CD4-positive, alpha-beta T cell treated with Interleukin-17A for 4 hours (primary cell): ENCODE data around the gene CPE.
"Not testable (repeated sequence)": the region's sequence is repeated elsewhere in the genome, so short reads cannot be mapped to it uniquely, and the experiment has no call there.

ENCODE experiments used
- DNase-seq: peaks from one replicate; pipeline ENCODE4 v3.0.0-alpha.2; 2020; ENCODE audit warnings: mixed read lengths

Gene CPE

DNA sequence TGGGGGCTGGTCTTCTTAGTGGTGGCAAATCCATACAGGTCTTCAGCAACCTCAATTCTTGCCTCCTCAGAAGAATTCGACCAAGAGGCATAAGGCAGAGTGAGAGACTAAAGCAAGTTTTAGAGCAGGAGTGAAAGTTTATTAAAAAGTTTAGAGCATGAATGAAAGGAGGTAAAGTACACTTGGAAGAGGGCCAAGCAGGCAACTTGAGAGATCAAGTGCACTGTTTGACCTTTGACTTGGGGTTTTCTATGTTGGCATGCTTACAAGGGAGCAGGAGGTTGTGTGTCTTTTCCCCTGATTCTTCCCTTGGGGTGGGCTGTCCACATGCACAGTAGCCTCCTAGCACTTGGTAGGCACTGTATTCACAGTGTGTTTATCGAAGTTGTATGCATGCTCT is 91.2 kb downstream of the CPE start:
- DNase-seq = no peak

DNA sequence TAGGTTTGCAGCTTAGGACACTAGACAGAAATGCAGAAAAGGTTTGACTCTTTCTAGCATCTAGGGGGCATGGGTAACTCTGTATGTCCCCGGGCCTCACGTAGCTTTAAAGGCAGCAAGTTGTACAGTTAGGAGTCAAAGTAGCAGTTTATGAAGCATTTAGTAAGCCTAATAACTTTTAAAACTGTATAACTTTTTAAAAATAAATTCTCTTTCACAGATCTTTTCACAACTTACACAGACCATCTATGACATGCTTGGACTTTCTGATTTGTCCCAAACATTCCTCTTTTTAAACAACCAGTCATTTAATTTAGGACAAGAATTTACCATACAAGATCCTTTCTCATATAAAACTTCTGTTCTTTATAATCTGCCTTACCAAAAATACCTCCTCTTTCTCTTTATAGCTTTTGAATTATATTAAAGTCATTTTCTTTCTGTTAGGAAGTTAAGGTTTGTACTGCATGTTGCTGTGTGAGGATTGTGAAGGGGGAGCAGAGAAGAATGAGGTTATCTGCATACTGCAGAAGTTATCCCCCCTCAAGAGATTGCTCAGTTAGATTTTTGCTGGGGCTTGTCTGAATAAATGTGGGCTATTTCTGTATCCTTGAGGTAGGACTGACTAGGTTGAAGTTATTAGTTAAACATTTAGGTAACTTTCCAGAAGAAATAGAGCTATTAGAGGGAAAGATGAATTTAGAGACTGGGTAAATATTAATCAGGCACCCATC is 94.3 kb downstream of the CPE start:
- DNase-seq = no peak

DNA sequence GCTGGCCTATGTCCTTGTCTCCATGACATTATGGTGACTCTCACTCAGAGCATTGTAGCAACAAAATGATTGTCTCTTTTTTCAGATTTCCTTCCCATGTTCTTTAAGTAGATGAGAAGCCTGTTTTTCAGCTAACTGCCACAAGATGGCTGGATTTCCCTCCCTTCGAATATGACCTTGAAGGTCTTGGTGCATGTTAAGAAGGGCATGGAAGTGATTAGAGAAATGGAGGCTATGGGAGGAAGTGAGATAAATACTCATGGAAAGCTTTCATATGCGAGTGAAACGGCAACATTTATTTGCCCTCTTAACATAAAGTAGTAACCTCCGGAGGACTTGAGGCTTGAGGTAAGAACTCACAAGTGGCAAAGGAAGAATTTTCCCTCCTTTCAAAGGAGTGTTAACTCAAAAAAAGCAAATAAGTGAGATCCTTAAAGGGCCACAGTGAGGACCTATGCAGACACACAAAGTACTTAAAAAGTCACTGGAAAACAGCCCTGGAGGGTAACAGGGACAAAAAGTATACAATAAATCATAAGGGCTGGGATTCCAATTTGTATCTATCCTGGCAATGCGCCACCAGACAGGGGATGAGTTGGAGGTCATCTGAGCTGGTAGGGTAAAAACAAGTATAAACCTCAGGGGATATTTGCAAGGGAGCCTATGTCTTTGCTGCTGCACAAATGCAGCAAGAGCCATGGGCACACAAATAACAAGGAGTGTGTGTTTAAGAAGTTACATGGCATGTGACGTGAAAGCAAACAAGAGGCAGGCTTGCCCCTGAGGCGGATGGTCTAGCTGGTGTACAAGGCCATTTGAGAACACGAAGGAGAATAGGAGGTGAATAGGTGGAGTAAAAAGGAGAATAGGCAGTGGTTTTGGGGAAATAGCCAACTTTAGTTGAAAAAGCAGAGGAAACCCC is 96.2 kb downstream of the CPE start:
- no peak for DNase-seq

DNA sequence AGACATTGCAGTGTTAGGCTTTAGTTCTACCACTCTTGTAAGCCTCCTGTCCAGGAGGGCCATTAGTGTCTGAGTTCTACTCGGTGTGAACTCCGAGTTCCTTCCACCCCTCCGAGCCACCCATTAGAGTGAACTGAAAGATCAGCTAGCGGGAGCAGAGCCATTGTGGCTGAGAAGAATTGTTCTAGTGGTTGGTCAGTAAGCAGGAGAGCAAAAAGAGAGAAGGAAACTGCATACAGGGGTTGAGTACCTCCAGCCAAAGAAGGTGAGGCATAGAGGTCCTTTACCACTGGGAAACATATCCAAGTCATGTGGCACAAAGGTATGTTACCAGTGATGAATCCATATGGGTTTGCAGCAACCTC is 96.9 kb downstream of the CPE start:
- no peak for DNase-seq

DNA sequence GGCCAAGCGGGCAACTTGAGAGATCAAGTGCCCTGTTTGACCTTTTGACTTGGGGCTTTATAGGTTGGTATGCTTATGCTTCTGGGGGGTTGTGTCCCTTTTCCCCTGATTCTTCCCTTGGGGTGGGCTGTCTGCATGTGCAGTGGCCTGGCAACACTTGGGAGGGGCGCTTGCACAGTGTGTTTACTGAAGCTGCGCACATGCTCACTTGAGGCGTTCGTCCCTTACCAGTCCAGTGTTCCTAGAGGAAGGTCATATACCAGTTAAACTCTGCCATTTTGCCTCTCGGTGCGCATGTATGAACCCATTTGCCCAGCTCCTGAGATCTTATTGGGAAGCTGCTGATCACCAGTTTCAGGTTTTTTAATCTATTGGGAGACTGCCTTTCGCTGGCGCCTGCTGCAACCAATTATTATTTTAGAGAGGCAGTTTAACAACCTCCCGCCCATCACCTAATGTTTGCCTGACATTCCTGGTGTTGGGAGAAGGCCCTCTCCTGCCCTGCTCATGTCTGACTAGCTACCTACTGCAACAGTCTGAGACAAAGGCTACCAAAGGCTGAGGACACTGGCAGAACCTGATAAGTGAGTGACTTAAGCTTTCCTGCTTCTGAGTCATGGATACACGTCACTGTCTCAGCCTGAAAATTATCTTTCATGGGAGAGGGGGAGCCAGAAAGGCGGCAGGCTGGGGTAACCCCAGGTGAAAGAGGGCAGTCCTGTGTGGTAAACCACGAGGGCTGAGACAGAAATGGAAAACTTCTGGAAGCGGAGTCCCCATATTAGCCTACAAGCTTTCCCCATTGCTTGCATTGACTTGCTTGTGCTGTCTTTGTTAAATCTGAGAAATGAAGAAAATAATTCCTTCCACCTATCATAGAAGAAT is 97.6 kb downstream of the CPE start:
- no peak for DNase-seq

DNA sequence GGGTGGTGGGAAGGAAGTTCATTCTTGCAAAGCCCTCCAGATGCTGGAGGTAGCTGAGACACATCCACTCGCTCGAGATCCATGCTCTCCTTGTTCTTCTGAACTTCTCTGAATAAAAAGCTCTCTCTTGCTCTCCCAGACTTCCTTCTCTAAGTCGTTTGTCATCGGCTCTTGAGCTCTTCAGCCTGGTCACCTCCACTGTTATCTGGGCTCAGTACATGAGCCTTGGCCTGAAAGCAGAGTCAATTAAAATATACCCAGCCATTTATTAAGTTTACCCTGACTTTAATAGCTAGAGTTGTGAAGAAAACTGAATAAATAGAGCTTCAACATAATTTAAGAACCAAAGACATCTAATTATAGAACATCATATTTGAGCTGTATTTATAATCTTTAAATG is 99.0 kb downstream of the CPE start:
- no peak for DNase-seq

DNA sequence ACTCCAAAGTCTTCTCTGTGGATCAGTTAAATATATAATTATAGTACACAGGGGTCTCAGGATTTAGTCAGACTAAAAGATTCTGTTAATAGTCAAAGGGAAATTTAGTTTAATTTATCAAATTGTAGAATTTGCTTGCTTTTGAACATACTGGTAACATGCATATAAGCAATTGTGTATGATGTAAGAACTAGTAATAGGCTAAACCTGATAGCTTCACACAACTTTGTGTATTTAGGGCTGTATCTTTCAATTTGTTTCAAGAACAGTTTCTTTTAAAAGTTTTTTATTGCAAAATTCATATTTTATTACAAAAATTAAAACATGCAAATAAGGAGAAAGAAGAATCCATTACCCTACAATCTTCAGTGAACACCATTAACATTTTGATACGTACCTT is 99.5 kb downstream of the CPE start:
- DNase-seq = no peak

DNA sequence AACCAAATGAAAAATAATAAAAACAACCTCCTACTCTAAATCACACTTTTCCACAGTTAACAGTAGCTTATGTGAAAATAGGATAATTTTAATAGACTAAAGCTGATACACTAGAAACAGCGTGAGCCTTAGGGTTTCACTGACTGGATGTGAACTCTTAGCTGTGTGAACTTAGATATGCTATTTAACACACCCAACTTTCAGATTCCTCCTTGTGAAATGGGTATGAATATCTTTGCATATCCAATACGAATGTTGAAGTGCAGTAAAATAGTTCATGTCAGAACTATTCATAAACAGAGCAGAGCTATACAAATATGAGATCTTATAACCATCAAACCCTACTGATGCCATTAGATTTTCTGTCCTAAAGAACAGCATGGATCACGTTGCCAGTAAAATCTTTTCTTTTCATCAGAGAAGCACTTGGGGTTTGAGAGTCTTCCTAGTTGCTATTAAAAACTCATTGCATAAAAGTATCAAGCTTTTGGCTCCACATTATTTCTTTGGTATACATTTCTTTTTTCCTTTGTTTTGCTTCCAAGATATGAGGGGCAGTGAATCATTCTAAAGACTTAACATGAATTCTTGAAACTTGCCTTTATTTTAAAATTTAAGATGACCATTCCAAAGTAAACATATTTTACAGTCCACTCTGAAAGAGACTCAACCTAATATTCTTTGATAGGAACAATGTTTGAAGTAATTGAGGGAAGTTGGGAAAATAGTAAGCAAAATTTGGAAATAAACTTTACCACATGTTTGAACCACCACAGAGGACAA is 102.4 kb downstream of the CPE start:
- DNase-seq = no peak

DNA sequence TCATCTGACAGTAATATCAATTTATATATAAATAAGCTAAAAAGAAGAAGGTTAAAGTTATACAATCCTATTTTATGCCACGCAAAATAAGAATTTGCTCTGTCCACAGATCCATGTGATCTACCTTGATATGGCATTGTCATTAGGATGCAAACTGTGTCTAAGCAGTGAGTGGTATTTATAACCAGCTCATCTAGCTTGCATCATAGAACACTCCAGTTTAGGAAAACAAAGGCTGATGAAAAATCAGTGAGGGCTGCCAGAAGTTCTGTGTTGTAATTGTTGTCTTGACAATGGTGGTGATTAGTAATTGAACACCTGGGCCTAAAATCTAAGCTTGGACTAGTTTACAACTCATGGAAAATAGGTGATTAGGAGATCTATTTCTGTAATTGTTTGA is 111.0 kb downstream of the CPE start:
- DNase-seq = no peak

DNA sequence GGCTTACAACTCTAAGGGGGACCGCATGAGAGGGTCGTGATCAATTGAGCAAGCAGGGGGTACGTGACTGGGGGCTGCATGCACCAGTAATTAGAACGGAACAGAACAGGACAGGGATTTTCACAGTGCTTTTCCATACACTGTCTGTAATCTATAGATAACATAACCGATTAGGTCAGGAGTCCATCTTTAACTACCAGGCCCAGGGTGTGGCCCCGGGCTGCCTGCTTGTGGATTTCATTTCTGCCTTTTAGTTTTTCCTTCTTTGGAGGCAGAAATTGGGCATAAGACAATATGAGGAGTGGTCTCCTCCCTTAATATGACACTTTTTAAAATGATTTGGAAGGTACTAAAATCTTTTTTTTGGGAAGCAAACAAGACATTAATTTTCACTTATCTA is 113.8 kb downstream of the CPE start:
- not testable (repeated sequence) for DNase-seq

DNA sequence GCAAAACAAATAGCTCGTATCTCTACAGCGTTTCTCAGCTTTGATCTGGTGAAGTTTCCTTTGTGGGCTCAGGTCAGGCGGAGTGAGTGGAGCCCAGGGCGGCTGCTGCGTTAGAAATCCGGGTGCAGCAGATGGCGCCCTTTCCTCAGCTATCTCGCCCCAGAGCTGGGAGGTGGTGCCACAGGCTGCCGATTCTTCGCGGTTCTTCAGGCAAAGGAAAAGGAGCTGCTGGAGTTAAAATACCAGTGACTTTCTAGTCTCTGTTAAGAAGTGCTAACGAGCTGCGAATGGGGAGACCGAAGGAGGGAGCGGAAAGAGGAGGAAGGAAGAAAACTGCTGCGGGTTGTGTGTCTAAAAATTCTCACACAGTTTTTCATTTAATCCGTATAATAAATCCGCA is 114.6 kb downstream of the CPE start:
- peak; percentile 63 for DNase-seq

DNA sequence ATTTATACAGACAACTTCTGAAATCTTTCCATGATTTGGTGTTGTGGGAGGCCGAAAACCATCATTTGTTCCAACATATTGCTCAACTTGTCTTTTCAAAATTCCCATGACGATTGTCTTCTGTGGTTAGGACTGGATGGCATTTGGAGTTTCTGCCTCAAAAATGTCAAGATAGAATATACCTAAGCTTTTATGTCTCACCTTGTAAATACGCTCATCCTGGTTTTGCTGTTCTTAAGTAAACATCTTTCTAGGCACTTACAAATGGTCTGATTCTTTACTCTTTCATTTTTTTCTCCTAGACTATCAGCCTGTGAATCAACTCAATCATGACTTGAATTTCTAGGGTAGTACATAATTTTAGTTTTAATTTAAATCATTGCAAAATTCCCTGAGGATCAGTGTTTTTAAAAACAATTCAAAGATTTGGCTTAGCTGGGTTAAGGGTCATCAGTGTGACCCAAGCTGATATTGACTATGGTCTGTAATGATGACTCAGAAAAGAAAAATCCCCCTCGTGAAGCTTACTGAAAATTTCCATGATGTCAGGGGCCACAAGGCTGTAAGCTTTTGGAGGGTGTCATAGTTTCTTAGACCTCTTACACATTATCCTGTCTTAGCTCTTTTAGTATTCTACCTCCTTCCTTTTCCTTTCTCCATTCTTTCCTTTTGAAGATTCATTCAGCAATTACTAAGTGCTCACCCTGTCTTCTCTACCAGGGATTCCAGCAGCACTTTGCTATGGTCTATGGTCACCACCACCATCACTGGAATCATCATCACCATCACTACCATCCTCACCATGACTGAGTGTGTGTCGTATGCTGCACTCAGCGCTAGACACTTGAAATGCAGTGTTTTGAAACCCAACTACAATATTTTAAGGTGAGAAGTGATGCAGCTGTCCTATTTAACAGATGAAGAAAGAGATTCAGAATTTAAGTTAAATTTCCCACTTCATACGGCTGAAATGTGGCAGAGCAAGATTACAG is 124.4 kb downstream of the CPE start:
- DNase-seq = no peak

DNA sequence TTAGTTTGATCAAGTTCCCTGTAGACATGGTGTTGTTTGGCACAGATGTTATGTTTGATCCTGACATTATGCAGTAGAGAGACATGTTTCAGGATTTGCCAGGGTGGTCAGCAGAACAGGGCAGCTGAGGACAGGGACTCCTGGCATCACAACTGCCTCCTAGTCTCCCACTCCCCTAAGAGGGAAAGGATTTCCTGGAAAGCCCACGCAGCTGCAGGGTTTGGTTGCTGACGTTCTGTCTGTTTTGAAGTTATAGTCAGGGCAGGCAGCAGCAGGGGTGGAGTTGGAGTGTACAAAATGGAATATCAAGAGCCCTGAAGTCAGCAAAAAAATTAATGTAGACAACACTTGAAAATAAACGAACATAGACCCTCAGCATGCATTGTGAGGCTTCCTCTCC is 125.4 kb downstream of the CPE start:
- DNase-seq = no peak

DNA sequence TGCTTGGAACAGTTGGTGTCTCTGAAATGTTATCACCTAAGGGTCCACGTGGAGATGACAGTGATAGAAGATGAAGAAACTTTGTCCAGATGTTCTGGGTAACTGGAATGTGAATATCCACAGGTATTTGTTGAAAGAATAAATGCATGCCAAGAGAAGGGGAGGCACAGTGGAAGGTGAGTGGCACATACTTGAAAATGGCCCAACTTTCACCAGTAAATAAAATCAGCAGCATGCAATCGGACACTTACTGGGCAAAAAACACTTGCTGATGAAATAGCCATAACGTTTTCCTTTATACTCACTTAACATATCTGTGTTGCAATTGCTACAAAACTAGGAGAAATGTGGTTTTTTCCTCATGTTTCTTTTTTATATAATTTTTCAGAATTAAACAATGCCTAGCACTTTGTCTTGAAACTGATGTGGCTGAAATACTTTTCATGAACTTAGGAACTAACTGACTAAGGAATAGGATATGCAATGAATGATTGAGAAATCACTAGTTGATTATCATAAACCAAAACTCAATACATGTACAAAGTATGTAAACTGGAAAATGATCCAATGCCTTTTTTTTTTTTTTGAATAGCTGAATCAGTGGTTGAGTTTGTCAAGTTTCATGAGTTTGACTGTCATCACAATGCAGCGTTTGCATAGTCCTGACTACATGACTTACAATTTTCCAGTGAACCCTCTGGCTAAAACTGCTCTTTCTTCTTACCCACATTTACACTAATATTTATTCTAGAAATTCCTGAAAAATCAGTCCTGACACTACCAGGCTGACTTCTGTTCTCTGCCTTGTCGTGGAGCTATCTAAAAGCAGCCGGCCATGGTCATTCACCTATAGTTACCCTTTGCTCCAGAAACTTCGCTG is 127.4 kb downstream of the CPE start:
- DNase-seq = no peak

DNA sequence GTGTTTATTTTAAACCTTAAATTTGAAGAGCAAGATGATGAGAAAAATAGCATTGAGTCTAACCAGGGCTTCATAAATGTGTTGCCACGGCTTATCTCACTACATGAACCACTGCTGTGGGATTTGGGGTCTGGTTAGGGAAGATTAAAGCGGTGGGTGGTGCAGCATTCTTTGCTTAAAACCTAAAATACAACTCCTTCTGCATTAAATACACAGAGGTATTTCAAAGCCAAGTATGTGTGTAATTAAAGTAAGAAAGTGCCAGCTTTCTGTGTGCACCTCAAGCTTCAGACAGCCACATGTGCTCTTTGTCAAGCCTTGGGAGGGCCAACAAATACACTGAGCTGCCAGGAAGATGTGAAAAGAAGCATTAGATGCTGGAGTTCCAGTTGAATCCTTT is 128.0 kb downstream of the CPE start:
- DNase-seq = no peak

DNA sequence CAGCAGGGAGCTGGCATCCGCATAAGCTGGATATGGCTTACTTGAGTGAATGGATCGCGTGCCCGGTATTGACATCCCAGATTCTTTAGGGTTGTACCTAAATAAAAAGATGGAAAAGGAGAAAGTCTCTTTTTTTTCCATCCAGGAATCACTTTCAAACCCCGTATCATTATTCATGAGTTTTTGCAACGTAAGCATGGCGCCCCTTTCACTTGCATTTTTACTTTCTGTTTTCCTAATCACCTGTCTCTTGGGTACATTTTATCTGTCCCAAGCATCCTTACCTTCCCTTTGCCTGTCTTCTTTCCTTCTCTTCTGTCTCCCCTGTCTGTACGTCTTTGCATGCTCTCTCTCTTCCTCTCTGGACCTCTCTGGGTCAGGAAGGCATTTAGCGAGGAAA is 128.6 kb downstream of the CPE start:
- no peak for DNase-seq

DNA sequence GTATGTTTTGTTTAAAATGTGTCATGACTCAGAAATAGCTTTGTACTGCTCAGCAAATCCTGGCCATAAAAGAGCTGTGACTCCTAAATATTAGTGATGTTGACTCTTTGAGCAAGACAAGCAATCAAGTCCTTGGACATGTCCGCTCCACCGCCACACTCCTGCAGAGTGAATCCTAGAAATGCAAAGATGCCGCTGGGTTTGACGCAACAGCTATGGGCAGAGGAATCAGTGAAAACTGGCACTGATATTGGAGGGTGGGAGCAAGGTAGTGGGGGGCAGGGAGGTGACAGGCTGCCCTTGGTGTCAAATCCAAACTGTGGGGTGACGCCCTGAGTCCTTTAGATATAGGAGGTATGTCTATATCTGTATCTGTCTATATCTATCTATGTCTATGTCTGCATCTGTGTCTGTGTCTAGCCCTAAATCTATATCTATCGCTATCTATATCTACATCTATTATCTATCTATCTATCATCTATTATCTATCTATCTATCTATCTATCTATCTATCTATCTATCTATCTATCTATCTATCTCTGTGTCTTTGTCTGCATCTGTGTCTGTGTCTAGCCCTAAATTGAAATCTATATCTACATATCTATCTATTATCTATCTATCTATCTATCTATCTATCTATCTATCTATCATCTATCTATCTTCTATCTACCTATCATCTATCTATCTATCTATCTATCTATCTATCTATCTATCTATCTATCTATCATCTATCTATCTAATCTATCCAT is 129.7 kb downstream of the CPE start:
- no peak for DNase-seq

DNA sequence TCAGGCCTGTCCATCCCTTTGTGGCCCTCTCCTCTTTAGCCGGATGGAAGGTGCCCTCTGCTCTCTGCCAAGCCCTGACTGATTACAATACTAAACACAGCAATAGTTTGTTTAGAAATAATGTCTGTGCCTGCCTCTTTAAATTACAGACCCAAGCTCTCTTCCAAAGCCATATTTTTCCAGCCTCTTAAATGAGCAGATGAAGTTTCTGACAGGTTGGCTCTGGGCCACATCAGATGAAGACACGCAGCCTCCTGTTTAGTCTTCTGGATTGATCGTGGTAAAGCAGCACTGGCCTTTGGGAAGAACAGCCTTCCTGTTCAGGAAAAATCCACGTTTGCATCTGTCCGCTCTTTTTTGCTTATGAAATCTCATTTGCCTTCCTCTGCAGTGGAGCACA is 133.6 kb downstream of the CPE start:
- no peak for DNase-seq

DNA sequence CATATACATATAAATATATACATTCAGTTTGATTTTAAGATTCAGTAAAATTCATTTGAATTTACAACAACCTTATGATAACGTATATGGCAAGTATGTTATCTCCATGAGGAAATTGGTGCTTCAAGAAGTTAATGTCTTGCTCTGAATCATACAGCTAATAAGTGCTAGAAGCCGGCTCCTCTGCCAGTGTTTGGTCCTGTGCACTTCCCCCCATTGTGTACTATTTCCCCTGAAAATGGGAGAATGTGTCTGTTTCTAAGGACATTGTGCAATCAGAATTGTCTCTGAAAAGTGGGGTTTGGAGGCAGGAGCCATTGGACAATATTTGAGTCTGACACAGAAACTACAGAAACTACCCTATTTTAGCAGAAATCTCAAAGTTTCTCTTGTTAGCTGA is 135.9 kb downstream of the CPE start:
- DNase-seq = no peak
